H9 (cell line): ENCODE results near the gene UTS2B. TPM values are rescaled to one million over a fixed set of nuclear protein-coding genes. Genes with fewer than 3 reads are reported as not detected.

Experiments
- DNase-seq: peaks from one replicate; pipeline ENCODE4 v3.0.0-alpha.2; 2017
- H2AFZ ChIP-seq: one replicate; pipeline ENCODE4 v1.6.1; 2013; ENCODE audit warnings: mild to moderate bottlenecking, low read length, control low read depth, moderate library complexity
- H2AK5ac ChIP-seq: 2 replicates; pipeline ENCODE4 v1.6.1; 2013; ENCODE audit warnings: low read length, control low read depth, mixed read lengths; ENCODE audit not compliant: insufficient read length
- H2BK120ac ChIP-seq: one replicate; pipeline ENCODE4 v1.6.1; 2013; ENCODE audit warnings: low read depth, mild to moderate bottlenecking, low read length, control low read depth, inconsistent platforms; ENCODE audit not compliant: poor library complexity, severe bottlenecking
- H2BK12ac ChIP-seq: 2 replicates; pipeline ENCODE4 v1.6.1; 2013; ENCODE audit warnings: low read length, control low read depth, mixed read lengths, low read depth; ENCODE audit not compliant: insufficient read length
- H2BK15ac ChIP-seq: 2 replicates; pipeline ENCODE4 v1.6.1; 2013; ENCODE audit warnings: low read depth, low read length, control low read depth
- H2BK20ac ChIP-seq: one replicate; pipeline ENCODE4 v1.6.1; 2013; ENCODE audit warnings: low read depth, mild to moderate bottlenecking, low read length, control low read depth, inconsistent platforms; ENCODE audit not compliant: poor library complexity, severe bottlenecking
- H2BK5ac ChIP-seq: 2 replicates; pipeline ENCODE4 v1.6.1; 2013; ENCODE audit warnings: low read length, control low read depth, mixed read lengths; ENCODE audit not compliant: insufficient read length
- H3K14ac ChIP-seq: 2 replicates; pipeline ENCODE4 v1.6.1; 2013; ENCODE audit warnings: low read length, control low read depth; ENCODE audit not compliant: insufficient read depth
- H3K18ac ChIP-seq: 2 replicates; pipeline ENCODE4 v1.6.1; 2013; ENCODE audit warnings: low read depth, mild to moderate bottlenecking, mixed read lengths, low read length, control low read depth; ENCODE audit not compliant: insufficient read length
- H3K23ac ChIP-seq: 2 replicates; pipeline ENCODE4 v1.6.1; 2013; ENCODE audit warnings: low read length, control low read depth, mixed read lengths, low read depth; ENCODE audit not compliant: insufficient read length
- H3K23me2 ChIP-seq: 2 replicates; pipeline ENCODE4 v1.6.1; 2013; ENCODE audit warnings: low read depth, mild to moderate bottlenecking, mixed read lengths, low read length, control low read depth; ENCODE audit not compliant: insufficient read length, poor library complexity, severe bottlenecking
- H3K27ac ChIP-seq: 2 replicates; pipeline ENCODE4 v1.5.1; 2013; ENCODE audit warnings: low read length, control low read depth, mixed read lengths, low read depth; ENCODE audit not compliant: insufficient read length
- H3K27me3 ChIP-seq: 2 replicates; pipeline ENCODE4 v1.6.1; 2013; ENCODE audit warnings: low read length, control low read depth, inconsistent platforms; ENCODE audit not compliant: insufficient read depth
- H3K4ac ChIP-seq: 2 replicates; pipeline ENCODE4 v1.6.1; 2013; ENCODE audit warnings: low read depth, mild to moderate bottlenecking, control low read depth, inconsistent platforms, low read length, moderate library complexity
- H3K4me1 ChIP-seq: 2 replicates; pipeline ENCODE4 v1.6.1; 2013; ENCODE audit warnings: low read length, control low read depth, inconsistent platforms; ENCODE audit not compliant: insufficient read depth
- H3K4me2 ChIP-seq: 2 replicates; pipeline ENCODE4 v1.6.1; 2013; ENCODE audit warnings: low read length, control low read depth, mixed read lengths; ENCODE audit not compliant: insufficient read length, insufficient read depth
- H3K56ac ChIP-seq: 2 replicates; pipeline ENCODE4 v1.6.1; 2013; ENCODE audit warnings: low read depth, mild to moderate bottlenecking, mixed read lengths, low read length, control low read depth; ENCODE audit not compliant: insufficient read length
- H3K79me1 ChIP-seq: 2 replicates; pipeline ENCODE4 v1.6.1; 2013; ENCODE audit warnings: low read depth, mild to moderate bottlenecking, moderate library complexity, low read length, control low read depth, inconsistent platforms; ENCODE audit not compliant: insufficient read depth, poor library complexity, severe bottlenecking
- H3K79me2 ChIP-seq: 2 replicates; pipeline ENCODE4 v1.6.1; 2013; ENCODE audit warnings: low read length, control low read depth, inconsistent platforms; ENCODE audit not compliant: insufficient read depth
- H3K9ac ChIP-seq: 2 replicates; pipeline ENCODE4 v1.6.1; 2013; ENCODE audit warnings: low read length, control low read depth, mixed read lengths; ENCODE audit not compliant: insufficient read length; ENCODE audit errors: extremely low read depth
- H3K9me3 ChIP-seq: one replicate; pipeline ENCODE4 v1.6.1; 2013; ENCODE audit warnings: low read depth, low read length, inconsistent platforms; ENCODE audit not compliant: control insufficient read depth
- H3T11ph ChIP-seq: one replicate; pipeline ENCODE4 v1.6.1; 2013; ENCODE audit warnings: mild to moderate bottlenecking, low read length, control low read depth, inconsistent platforms
- H4K20me1 ChIP-seq: one replicate; pipeline ENCODE4 v1.6.1; 2013; ENCODE audit not compliant: control insufficient read depth, insufficient read length, insufficient read depth
- H4K5ac ChIP-seq: 2 replicates; pipeline ENCODE4 v1.6.1; 2013; ENCODE audit warnings: low read depth, mild to moderate bottlenecking, mixed read lengths, low read length, control low read depth; ENCODE audit not compliant: insufficient read length
- H4K8ac ChIP-seq: replicated peaks from 2 replicates; pipeline ENCODE4 v1.6.1; 2013; ENCODE audit warnings: low read length, control low read depth, mixed read lengths, low read depth; ENCODE audit not compliant: insufficient read length
- H4K91ac ChIP-seq: 2 replicates; pipeline ENCODE4 v1.6.1; 2013; ENCODE audit warnings: low read depth, mild to moderate bottlenecking, moderate library complexity, mixed read lengths, low read length, control low read depth; ENCODE audit not compliant: insufficient read length
- H3K27ac Mint-ChIP-seq, 3 experiments: 2 replicates in 2 of 3; 3 replicates in 1 of 3; pipeline ENCODE4 v1.8.0; 2020 to 2021; ENCODE audit warnings: mixed read lengths in 3 of 3, mild to moderate bottlenecking in 1 of 3, moderate library complexity in 1 of 3
- H3K27me3 Mint-ChIP-seq: 2 replicates; pipeline ENCODE4 v1.8.0; 2021; ENCODE audit warnings: low read depth, mild to moderate bottlenecking, moderate library complexity, mixed read lengths
- H3K36me3 Mint-ChIP-seq, 3 experiments: 2 replicates in 2 of 3; 3 replicates in 1 of 3; pipeline ENCODE4 v1.8.0; 2020 to 2021; ENCODE audit warnings: low read depth in 3 of 3, mixed read lengths in 3 of 3; ENCODE audit not compliant: insufficient read depth in 1 of 3
- H3K4me1 Mint-ChIP-seq, 2 experiments: 2 replicates each; pipeline ENCODE4 v1.8.0; 2020; ENCODE audit warnings: mixed read lengths in 2 of 2
- H3K4me3 Mint-ChIP-seq, 2 experiments: 2 replicates in 1 of 2; 3 replicates in 1 of 2; pipeline ENCODE4 v1.8.0; 2020 to 2021; ENCODE audit warnings: mild to moderate bottlenecking in 2 of 2, mixed read lengths in 2 of 2, moderate library complexity in 1 of 2
- H3K9me3 Mint-ChIP-seq, 2 experiments: 2 replicates in 1 of 2; 3 replicates in 1 of 2; pipeline ENCODE4 v1.8.0; 2020; ENCODE audit warnings: mild to moderate bottlenecking in 2 of 2, mixed read lengths in 2 of 2, moderate library complexity in 1 of 2
- WGBS: extraction: QIAGEN DNeasy Blood & Tissue Kit; methylation state at CpG from one replicate; pipeline ENCODE4 v1.1.7; 2013; ENCODE audit warnings: missing lambda C conversion rate, low lambda C conversion rate, mixed read lengths; ENCODE audit not compliant: insufficient read length; ENCODE audit errors: extremely low coverage; 5-methylcytosine and 5-hydroxymethylcytosine counted together
- total RNA-seq: library from RNA; stranded (reverse); gene quantifications from 2 replicates; pipeline ENCODE4 v1.2.1, GENCODE V29; 2021
- TF ChIP-seq, protein P1 (sequence below): fragments of 200-600 bp; sonication (generic); conservative IDR thresholded peaks from 3 replicates; pipeline ENCODE4 v1.8.0; 2021; ENCODE audit warnings: antibody characterized with exemption, mild to moderate bottlenecking

UTS2B gene
- total RNA-seq, 1 experiment from 2014 or later = 0.09 TPM

GRCh38 chr3:191368755-191369615, 38.7 kb upstream of the UTS2B start:
- H4K5ac ChIP-seq = no peak overlapping the region
- H3K9me3 ChIP-seq = no peaks in the 10 kb centered on the region
- H4K20me1 ChIP-seq = no peaks in the 10 kb centered on the region
- no peak overlapping the region for H2BK120ac ChIP-seq
- H3K14ac ChIP-seq = no peak overlapping the region
- no peaks in the 10 kb centered on the region for H3K79me1 ChIP-seq
- H3K4me1 ChIP-seq = peaks cover 8% of the 10 kb centered on the region; the same call in 1 of the 2 replicates
- H3K56ac ChIP-seq = no peak overlapping the region
- Mint-ChIP-seq H3K36me3 (peaks cover 4 to 7% (median 6%) of the 10 kb centered on the region in 3 experiments; a peak in 6 of 7 replicates), H3K4me1 (peaks cover 40 to 53% of the 10 kb centered on the region in 2 experiments), H3K9me3 (no peaks in the 10 kb centered on the region), H3K27me3 (no peaks in the 10 kb centered on the region), H3K27ac (peak overlapping the region; percentile 91 to 98 (median 95)), H3K4me3 (no peak overlapping the region; a peak in 2 of 5 replicates)
- no peak overlapping the region for H2AFZ ChIP-seq
- no peak overlapping the region for H4K91ac ChIP-seq
- no CpG with 5 or more reads among the region's 5 CpGs for WGBS
- H3K4ac ChIP-seq = no peak overlapping the region
- H2BK20ac ChIP-seq = no peak overlapping the region
- DNase-seq = no peak
- H3K23me2 ChIP-seq = no peaks in the 10 kb centered on the region
- H2AK5ac ChIP-seq = no peak overlapping the region
- no peaks in the 10 kb centered on the region for H3K27me3 ChIP-seq
- no peaks in the 10 kb centered on the region for H3K79me2 ChIP-seq
- no peak overlapping the region for H2BK12ac ChIP-seq
- no peak overlapping the region for H3K4me2 ChIP-seq
- TF ChIP-seq, protein P1, sequence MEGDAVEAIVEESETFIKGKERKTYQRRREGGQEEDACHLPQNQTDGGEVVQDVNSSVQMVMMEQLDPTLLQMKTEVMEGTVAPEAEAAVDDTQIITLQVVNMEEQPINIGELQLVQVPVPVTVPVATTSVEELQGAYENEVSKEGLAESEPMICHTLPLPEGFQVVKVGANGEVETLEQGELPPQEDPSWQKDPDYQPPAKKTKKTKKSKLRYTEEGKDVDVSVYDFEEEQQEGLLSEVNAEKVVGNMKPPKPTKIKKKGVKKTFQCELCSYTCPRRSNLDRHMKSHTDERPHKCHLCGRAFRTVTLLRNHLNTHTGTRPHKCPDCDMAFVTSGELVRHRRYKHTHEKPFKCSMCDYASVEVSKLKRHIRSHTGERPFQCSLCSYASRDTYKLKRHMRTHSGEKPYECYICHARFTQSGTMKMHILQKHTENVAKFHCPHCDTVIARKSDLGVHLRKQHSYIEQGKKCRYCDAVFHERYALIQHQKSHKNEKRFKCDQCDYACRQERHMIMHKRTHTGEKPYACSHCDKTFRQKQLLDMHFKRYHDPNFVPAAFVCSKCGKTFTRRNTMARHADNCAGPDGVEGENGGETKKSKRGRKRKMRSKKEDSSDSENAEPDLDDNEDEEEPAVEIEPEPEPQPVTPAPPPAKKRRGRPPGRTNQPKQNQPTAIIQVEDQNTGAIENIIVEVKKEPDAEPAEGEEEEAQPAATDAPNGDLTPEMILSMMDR = no peak
- no peak overlapping the region for H3T11ph ChIP-seq
- no peak overlapping the region for H3K18ac ChIP-seq
- no peak overlapping the region for H3K9ac ChIP-seq
- H3K23ac ChIP-seq = no peak overlapping the region
- H3K27ac ChIP-seq = peak overlapping the region; percentile 61
- H4K8ac ChIP-seq = no peak overlapping the region
- H2BK15ac ChIP-seq = no peak overlapping the region
- no peak overlapping the region for H2BK5ac ChIP-seq
